ENCODE results near the gene SPATA19.

Gene SPATA19

GRCh38 chr11:133834682-133835592, 10.4 kb downstream of the SPATA19 start:
- Histone ChIP-seq H3K27ac (ENCODE audit: low read depth, low read length) (no peak overlapping the region), H3K9me3 (ENCODE audit: low read length) (no peaks in the 10 kb centered on the region), H3K9ac (ENCODE audit: low read length) (no peak overlapping the region), H3K27me3 (ENCODE audit: control insufficient read depth in 1 of 2, insufficient read depth in 2 of 2, low read length in 2 of 2) (peaks cover 0 to 11% of the 10 kb centered on the region in 2 donors), H3K4me3 (ENCODE audit: low read depth in 1 of 2, low read length in 2 of 2) (no peak overlapping the region), H3K4me1 (ENCODE audit: insufficient read depth, low read length) (no peaks in the 10 kb centered on the region), H3K36me3 (ENCODE audit: insufficient read depth, low read length) (no peaks in the 10 kb centered on the region)

DNA sequence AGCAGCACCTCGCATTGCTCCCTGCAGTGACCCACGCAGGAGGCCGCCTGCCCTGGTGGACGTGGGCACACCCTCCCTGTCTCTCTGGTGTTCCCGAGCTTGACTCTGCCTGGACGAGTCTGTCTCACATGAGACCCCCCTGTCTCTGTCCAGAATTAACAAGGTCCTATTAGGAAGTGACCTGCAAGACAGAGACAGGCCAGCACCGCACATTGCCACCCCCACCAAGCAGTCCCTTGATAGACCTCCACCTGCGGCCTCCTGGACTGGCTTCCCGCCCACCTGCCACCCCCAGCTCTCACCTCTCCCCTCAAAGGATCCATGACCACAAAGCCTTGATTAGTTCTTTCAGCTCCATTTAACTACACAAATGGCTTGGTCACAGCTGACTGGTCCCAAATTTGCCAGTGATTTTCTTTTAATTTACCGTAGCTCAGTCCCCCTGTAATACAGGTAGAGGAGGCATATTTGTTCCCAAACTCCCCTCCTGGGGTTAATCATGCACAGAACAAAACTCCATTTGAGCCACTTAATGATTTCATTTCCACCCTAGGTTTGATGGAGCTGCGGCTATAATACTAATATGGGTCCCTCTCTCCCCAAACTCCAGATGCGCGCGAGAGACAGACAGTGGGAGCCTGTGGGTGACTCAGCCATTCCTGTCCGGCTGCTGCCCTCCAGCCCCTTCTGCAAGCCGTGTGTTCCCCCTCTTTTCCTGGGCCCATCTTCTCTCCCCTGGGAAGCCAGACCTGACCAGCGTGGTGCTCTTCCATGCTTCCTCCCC, 11.2 kb downstream of the SPATA19 start:
- Histone ChIP-seq H3K9ac (ENCODE audit: low read length) (no peak overlapping the region), H3K36me3 (ENCODE audit: insufficient read depth, low read length) (no peaks in the 10 kb centered on the region), H3K9me3 (ENCODE audit: low read length) (no peaks in the 10 kb centered on the region), H3K27me3 (ENCODE audit: control insufficient read depth in 1 of 2, insufficient read depth in 2 of 2, low read length in 2 of 2) (peaks cover 0 to 11% of the 10 kb centered on the region in 2 donors), H3K27ac (ENCODE audit: low read depth, low read length) (no peak overlapping the region), H3K4me1 (ENCODE audit: insufficient read depth, low read length) (no peaks in the 10 kb centered on the region), H3K4me3 (ENCODE audit: low read depth in 1 of 2, low read length in 2 of 2) (no peak overlapping the region)

- Histone ChIP-seq H3K4me3 (ENCODE audit: low read depth in 1 of 2, low read length in 2 of 2) (no peak overlapping the region), H3K4me1 (ENCODE audit: insufficient read depth, low read length) (no peaks in the 10 kb centered on the region), H3K27ac (ENCODE audit: low read depth, low read length) (no peak overlapping the region), H3K9me3 (ENCODE audit: low read length) (no peaks in the 10 kb centered on the region), H3K9ac (ENCODE audit: low read length) (no peak overlapping the region), H3K27me3 (ENCODE audit: control insufficient read depth in 1 of 2, insufficient read depth in 2 of 2, low read length in 2 of 2) (peaks cover 0 to 11% of the 10 kb centered on the region in 2 donors), H3K36me3 (ENCODE audit: insufficient read depth, low read length) (no peaks in the 10 kb centered on the region)
Observed at GRCh38 chr11:133832991-133833897, 12.1 kb downstream of the SPATA19 start.

DNA sequence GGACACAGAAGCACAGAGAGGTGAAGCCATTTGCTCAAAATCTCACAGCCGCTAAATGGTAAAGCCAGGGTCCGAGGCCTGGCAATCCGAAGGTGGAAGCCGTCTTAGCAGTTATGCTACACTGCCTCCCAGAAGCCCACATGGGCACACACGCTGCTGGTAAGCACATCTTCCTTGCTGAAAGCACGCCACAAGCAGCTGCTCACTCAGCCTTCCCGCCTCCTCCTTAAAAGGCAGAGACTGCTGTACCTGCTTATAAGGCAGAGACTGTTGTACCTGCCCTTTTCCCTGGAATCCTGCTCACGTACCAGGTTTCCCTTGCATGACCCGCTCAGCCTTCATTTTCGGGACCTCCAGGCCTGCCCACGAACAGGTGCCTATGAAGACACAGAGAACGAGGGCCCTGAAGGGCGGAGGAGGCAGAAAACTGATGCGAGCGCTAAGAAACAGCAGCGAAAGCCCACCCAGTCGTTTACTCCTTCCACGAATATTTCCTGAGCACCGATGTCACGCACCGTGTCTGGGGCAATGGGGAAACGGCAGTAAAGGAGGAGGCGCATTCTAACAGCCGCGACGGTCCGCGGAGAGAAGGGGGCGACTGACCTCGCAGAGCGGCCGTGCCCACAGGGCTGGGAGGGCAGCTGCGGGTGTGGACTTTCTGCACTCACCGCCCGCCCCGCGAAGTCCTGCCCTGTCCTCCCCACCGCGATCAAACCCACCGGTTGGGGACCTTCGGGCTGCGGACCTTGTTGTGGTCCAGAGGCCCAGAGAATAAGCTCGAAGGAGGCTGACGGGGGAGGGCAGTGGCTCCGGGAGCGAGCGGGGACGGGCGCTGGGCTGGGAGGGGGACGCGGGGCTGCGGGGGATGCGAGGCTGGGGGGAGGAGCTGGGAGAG, 13.0 kb downstream of the SPATA19 start:
- Histone ChIP-seq H3K27ac (ENCODE audit: low read depth, low read length) (no peak overlapping the region), H3K9me3 (ENCODE audit: low read length) (no peaks in the 10 kb centered on the region), H3K27me3 (ENCODE audit: control insufficient read depth in 1 of 2, insufficient read depth in 2 of 2, low read length in 2 of 2) (peaks cover 0 to 11% of the 10 kb centered on the region in 2 donors), H3K36me3 (ENCODE audit: insufficient read depth, low read length) (no peaks in the 10 kb centered on the region), H3K9ac (ENCODE audit: low read length) (no peak overlapping the region), H3K4me1 (ENCODE audit: insufficient read depth, low read length) (no peaks in the 10 kb centered on the region), H3K4me3 (ENCODE audit: low read depth in 1 of 2, low read length in 2 of 2) (no peak overlapping the region)

DNA sequence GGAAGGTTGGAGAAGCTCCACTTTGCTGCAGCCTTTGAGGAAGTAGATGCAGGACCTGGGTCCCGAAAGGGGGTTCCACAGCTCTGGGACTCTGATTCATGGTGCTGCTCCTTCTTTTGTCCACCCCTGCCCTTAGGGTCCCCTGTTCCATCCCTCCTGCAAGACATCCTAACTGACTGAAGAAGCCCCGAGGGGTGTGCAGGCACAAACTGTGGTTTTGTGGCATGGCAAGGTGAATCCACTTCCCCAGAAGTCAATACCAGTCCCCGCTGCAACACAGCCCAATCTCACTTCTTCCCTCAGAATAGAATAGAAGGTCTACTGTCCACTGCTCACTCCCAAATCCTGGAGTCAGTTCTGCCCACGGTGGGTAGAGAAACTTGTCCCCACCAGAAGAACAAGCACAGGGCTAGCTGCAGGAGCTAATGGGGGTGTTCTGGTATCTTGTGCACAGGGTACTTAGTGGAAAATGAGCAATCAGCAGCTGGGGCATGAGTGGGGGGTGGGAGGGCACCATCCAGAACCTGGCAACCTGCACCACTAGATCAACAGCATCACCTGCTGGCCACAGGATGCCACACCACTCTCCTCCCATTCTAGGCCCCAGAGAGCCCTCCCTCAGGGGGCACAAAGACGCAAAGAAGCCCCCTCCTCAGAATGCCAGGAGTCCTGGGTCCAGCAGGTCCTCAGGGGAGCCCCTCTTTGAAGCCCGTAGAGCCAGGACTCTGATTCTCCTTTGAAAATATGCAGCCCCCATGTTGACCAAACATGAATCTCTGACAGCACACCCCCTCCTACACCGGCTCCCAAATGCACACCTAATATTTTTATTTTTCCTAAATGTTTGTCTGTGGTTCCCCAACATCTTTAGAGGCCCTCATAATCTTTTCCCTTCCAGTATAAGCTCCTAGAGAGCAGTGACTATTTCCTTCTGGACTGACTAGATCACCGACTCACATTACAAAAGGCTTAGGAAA, 14.1 kb downstream of the SPATA19 start:
- Histone ChIP-seq H3K27ac (ENCODE audit: low read depth, low read length) (no peak overlapping the region), H3K27me3 (ENCODE audit: control insufficient read depth in 1 of 2, insufficient read depth in 2 of 2, low read length in 2 of 2) (peaks cover 0 to 11% of the 10 kb centered on the region in 2 donors), H3K4me3 (ENCODE audit: low read depth in 1 of 2, low read length in 2 of 2) (no peak overlapping the region), H3K9me3 (ENCODE audit: low read length) (no peaks in the 10 kb centered on the region), H3K4me1 (ENCODE audit: insufficient read depth, low read length) (no peaks in the 10 kb centered on the region), H3K36me3 (ENCODE audit: insufficient read depth, low read length) (no peaks in the 10 kb centered on the region), H3K9ac (ENCODE audit: low read length) (no peak overlapping the region)

DNA sequence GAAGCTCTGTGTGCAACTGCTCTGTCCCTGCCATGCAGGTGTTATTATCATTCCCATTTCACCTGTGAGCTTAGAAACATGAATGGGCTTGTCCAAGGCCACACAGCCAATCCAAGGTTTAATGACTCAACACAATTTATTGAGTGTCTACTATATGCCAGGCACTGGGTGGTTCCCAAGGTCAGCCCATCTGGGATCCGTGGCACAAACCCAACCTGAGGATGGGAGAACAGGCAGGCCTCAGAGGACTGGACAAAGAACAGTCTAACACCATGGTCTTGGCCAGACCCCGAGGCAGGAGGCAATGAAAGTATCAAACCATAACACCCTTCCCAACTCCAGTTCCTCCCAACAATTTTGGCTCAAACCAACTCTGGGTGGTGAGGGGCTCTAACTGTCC, 15.7 kb downstream of the SPATA19 start:
- Histone ChIP-seq H3K27me3 (ENCODE audit: control insufficient read depth in 1 of 2, insufficient read depth in 2 of 2, low read length in 2 of 2) (peaks cover 0 to 11% of the 10 kb centered on the region in 2 donors), H3K4me1 (ENCODE audit: insufficient read depth, low read length) (no peaks in the 10 kb centered on the region), H3K36me3 (ENCODE audit: insufficient read depth, low read length) (no peaks in the 10 kb centered on the region), H3K4me3 (ENCODE audit: low read depth in 1 of 2, low read length in 2 of 2) (no peak overlapping the region), H3K9ac (ENCODE audit: low read length) (no peak overlapping the region), H3K9me3 (ENCODE audit: low read length) (no peaks in the 10 kb centered on the region), H3K27ac (ENCODE audit: low read depth, low read length) (no peak overlapping the region)

DNA sequence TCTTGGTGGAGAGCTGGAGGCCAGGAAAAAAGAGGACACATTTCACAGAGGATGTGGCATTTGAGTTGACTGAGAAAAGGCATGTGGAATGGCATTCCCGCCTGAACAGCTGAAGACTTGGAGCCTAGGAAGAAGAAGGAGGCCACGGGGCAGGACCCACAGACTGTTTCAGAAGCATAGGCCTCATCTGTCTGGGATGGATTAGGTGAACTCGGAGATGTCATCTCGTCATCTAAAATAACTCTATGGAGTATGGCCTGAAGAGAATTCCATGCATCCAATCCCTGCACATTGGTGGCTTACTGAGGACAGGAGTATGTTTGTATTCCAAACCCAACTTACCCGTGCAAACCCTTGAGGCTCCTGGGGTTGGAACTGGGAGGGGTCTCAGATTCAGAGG, 16.4 kb downstream of the SPATA19 start:
- H3K4me1 ChIP-seq (ENCODE audit: insufficient read depth, low read length): no peaks in the 10 kb centered on the region
- no peak overlapping the region for H3K9ac ChIP-seq (ENCODE audit: low read length)
- peaks cover 0 to 11% of the 10 kb centered on the region in 2 donors for H3K27me3 ChIP-seq (ENCODE audit: control insufficient read depth in 1 of 2, insufficient read depth in 2 of 2, low read length in 2 of 2)

DNA sequence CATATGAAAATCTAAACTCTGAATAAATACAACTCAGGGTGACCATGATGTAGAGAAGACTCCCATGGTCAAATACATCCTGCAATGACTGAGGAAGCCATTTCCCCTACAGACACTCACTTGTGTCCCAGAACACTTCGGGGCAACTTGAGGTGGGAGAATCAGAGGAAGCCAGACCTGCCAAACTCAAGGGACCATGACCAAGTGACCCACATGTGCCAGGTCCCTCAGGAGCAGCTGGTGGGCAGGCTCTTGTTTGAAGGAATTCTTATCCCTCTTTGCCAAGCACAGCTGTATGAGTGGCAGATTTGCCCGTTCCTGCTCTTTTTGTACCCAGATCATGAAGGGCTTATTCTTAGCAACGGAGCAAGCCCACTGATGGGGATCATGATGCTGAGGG, 17.8 kb downstream of the SPATA19 start:
- Histone ChIP-seq H3K27me3 (ENCODE audit: control insufficient read depth in 1 of 2, insufficient read depth in 2 of 2, low read length in 2 of 2) (peaks cover 0 to 11% of the 10 kb centered on the region in 2 donors), H3K9ac (ENCODE audit: low read length) (no peak overlapping the region), H3K36me3 (ENCODE audit: insufficient read depth, low read length) (no peaks in the 10 kb centered on the region), H3K4me3 (ENCODE audit: low read depth in 1 of 2, low read length in 2 of 2) (no peak overlapping the region), H3K27ac (ENCODE audit: low read depth, low read length) (no peak overlapping the region), H3K9me3 (ENCODE audit: low read length) (no peaks in the 10 kb centered on the region), H3K4me1 (ENCODE audit: insufficient read depth, low read length) (no peaks in the 10 kb centered on the region)

More for the DNA sequence above, 16.4 kb downstream of the SPATA19 start:
- Histone ChIP-seq H3K27ac (ENCODE audit: low read depth, low read length) (no peak overlapping the region), H3K4me3 (ENCODE audit: low read depth in 1 of 2, low read length in 2 of 2) (no peak overlapping the region), H3K36me3 (ENCODE audit: insufficient read depth, low read length) (no peaks in the 10 kb centered on the region), H3K9me3 (ENCODE audit: low read length) (no peaks in the 10 kb centered on the region)

DNA sequence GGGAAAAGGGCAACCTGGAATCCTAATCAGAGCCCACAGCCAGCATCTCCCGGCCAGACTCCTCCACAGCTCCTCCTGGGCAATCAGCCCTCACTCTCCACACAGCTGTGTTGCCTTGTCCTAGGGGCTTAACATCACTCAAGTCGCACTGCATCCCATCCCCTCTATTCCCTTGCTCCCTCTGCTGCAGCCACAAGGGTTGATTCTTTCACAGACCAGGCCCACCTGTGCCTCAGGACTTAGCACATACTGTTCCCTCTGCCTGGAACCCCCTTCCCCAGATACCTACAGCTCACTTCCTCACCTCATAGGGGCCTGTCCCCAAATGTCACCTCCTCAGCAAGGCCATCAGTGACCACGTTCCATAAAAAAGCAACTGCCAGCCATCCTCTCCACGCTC, 18.4 kb downstream of the SPATA19 start:
- no peak overlapping the region for H3K9ac ChIP-seq (ENCODE audit: low read length)
- no peaks in the 10 kb centered on the region for H3K36me3 ChIP-seq (ENCODE audit: insufficient read depth, low read length)
- no peak overlapping the region for H3K4me3 ChIP-seq (ENCODE audit: low read depth in 1 of 2, low read length in 2 of 2)
- H3K9me3 ChIP-seq (ENCODE audit: low read length): no peaks in the 10 kb centered on the region
- H3K27ac ChIP-seq (ENCODE audit: low read depth, low read length): no peak overlapping the region
- peaks cover 0 to 11% of the 10 kb centered on the region in 2 donors for H3K27me3 ChIP-seq (ENCODE audit: control insufficient read depth in 1 of 2, insufficient read depth in 2 of 2, low read length in 2 of 2)
- no peaks in the 10 kb centered on the region for H3K4me1 ChIP-seq (ENCODE audit: insufficient read depth, low read length)

Data from muscle layer of colon (tissue), 2 donors.